ENCODE measurements around the gene TUBA1B.
A peak's percentile ranks its signal among the peaks of the same experiment; 100 is the strongest.

The TUBA1B gene

GRCh38 chr12:49088150-49088931, 42.9 kb downstream of the TUBA1B start (continued):
- TF ChIP-seq ZSCAN23 (tag by site-specific recombination; IDR thresholded peaks at IDR 0.05) = no peak
- TF ChIP-seq ZSCAN18 (tag by site-specific recombination; IDR thresholded peaks at IDR 0.05) = no peak
- TF ChIP-seq ZNF391 (tag by site-specific recombination; IDR thresholded peaks at IDR 0.05; ENCODE audit: borderline replicate concordance, low read depth) = peak; percentile 31; the same call in 1 of the 2 replicates
- no peak for TF ChIP-seq ZNF292 (tag by site-specific recombination; IDR thresholded peaks at IDR 0.05; ENCODE audit: borderline replicate concordance, low read depth)
- TF ChIP-seq ZXDB (tag by site-specific recombination; IDR thresholded peaks at IDR 0.05) = peak; percentile 64
- TF ChIP-seq HIC1 (tag by site-specific recombination; IDR thresholded peaks at IDR 0.05) = peak; percentile 87
- TF ChIP-seq ZNF660 (tag by site-specific recombination; IDR thresholded peaks at IDR 0.05) = peak; percentile 80
- TF ChIP-seq ZBTB10 (tag by site-specific recombination; IDR thresholded peaks at IDR 0.05) = peak; percentile 6; the same call in 1 of the 2 replicates
- TF ChIP-seq ZNF416 (tag by site-specific recombination; IDR thresholded peaks at IDR 0.05) = no peak
- TF ChIP-seq GLIS1 (tag by site-specific recombination; IDR thresholded peaks at IDR 0.05) = peak; percentile 84
- peak; percentile 97 for TF ChIP-seq ZBTB17 (tag by site-specific recombination; IDR thresholded peaks at IDR 0.05)
- TF ChIP-seq ZBTB8A (tag by site-specific recombination; IDR thresholded peaks at IDR 0.05) = no peak; the same call in 1 of the 2 replicates
- TF ChIP-seq ZNF16 (tag by site-specific recombination; IDR thresholded peaks at IDR 0.05; ENCODE audit: low read depth) = no peak
- TF ChIP-seq TCF7L2 (IDR thresholded peaks at IDR 0.05; ENCODE audit: borderline replicate concordance, low read depth, low read length) = no peak
- TF ChIP-seq ZNF830 (tag by site-specific recombination; IDR thresholded peaks at IDR 0.05; ENCODE audit: low read depth) = no peak
- TF ChIP-seq ZNF169 (tag by site-specific recombination; IDR thresholded peaks at IDR 0.05) = no peak
- TF ChIP-seq CTCF (tag by site-specific recombination; IDR thresholded peaks at IDR 0.05) = peak; percentile 97
- TF ChIP-seq PRDM4 (tag by site-specific recombination; IDR thresholded peaks at IDR 0.05) = no peak
- 0 out of 2 replicates have a peak, but pooled peaks have one; percentile 51 for TF ChIP-seq ZNF184 (tag by site-specific recombination; IDR thresholded peaks at IDR 0.05)
- peak; percentile 68 for TF ChIP-seq ZNF341 (tag by site-specific recombination; IDR thresholded peaks at IDR 0.05; ENCODE audit: low read depth)
- TF ChIP-seq INSM2 (tag by site-specific recombination; IDR thresholded peaks at IDR 0.05) = no peak
- TF ChIP-seq AEBP2 (tag by site-specific recombination; IDR thresholded peaks at IDR 0.05; ENCODE audit: borderline replicate concordance) = no peak
- peak; percentile 73 for TF ChIP-seq ZNF10 (tag by site-specific recombination; IDR thresholded peaks at IDR 0.05)
- TF ChIP-seq ZNF433 (tag by site-specific recombination; IDR thresholded peaks at IDR 0.05; ENCODE audit: low read depth) = no peak
- TF ChIP-seq HOXA7 (CRISPR knock-in tag; IDR thresholded peaks at IDR 0.05; ENCODE audit: borderline replicate concordance) = no peak
